IPS-20b (cell line): ENCODE results near the gene STAT1.

Source experiments
- H3K27ac ChIP-seq: one replicate; pipeline ENCODE4 v1.5.1; 2013; ENCODE audit warnings: low read length
- H3K27me3 ChIP-seq: 2 replicates; pipeline ENCODE4 v1.6.1; 2013; ENCODE audit warnings: mild to moderate bottlenecking, low read length, inconsistent platforms; ENCODE audit not compliant: insufficient read depth
- H3K36me3 ChIP-seq: 2 replicates; pipeline ENCODE4 v1.6.1; 2013; ENCODE audit warnings: low read depth, mild to moderate bottlenecking, inconsistent platforms, low read length, moderate library complexity; ENCODE audit not compliant: insufficient read depth
- H3K4me1 ChIP-seq: 2 replicates; pipeline ENCODE4 v1.6.1; 2013; ENCODE audit warnings: mild to moderate bottlenecking, control low read depth, inconsistent platforms, low read length, moderate library complexity; ENCODE audit not compliant: insufficient read depth
- H3K4me3 ChIP-seq: 2 replicates; pipeline ENCODE4 v1.5.1; 2013; ENCODE audit warnings: mild to moderate bottlenecking, low read length, inconsistent platforms
- H3K9ac ChIP-seq: 2 replicates; pipeline ENCODE4 v1.6.1; 2013; ENCODE audit warnings: low read depth, mild to moderate bottlenecking, inconsistent platforms, low read length, moderate library complexity
- H3K9me3 ChIP-seq: 2 replicates; pipeline ENCODE4 v1.6.1; 2013; ENCODE audit warnings: mild to moderate bottlenecking, low read depth, low read length, inconsistent platforms; ENCODE audit not compliant: insufficient read depth

STAT1 gene

GRCh38 chr2:190987938-190988337 is 26.0 kb downstream of the STAT1 start:
- Histone ChIP-seq H3K9ac (no peak overlapping the region), H3K4me1 (no peaks in the 10 kb centered on the region), H3K27ac (no peak overlapping the region), H3K4me3 (no peak overlapping the region), H3K36me3 (peaks cover 95% of the 10 kb centered on the region), H3K9me3 (no peaks in the 10 kb centered on the region), H3K27me3 (no peaks in the 10 kb centered on the region)

- Histone ChIP-seq H3K27me3 (no peaks in the 10 kb centered on the region), H3K4me1 (no peaks in the 10 kb centered on the region), H3K9me3 (no peaks in the 10 kb centered on the region), H3K4me3 (no peak overlapping the region), H3K9ac (no peak overlapping the region), H3K27ac (no peak overlapping the region), H3K36me3 (peaks cover 98% of the 10 kb centered on the region)
Measured at GRCh38 chr2:190987116-190987515, 26.9 kb downstream of the STAT1 start.

DNA sequence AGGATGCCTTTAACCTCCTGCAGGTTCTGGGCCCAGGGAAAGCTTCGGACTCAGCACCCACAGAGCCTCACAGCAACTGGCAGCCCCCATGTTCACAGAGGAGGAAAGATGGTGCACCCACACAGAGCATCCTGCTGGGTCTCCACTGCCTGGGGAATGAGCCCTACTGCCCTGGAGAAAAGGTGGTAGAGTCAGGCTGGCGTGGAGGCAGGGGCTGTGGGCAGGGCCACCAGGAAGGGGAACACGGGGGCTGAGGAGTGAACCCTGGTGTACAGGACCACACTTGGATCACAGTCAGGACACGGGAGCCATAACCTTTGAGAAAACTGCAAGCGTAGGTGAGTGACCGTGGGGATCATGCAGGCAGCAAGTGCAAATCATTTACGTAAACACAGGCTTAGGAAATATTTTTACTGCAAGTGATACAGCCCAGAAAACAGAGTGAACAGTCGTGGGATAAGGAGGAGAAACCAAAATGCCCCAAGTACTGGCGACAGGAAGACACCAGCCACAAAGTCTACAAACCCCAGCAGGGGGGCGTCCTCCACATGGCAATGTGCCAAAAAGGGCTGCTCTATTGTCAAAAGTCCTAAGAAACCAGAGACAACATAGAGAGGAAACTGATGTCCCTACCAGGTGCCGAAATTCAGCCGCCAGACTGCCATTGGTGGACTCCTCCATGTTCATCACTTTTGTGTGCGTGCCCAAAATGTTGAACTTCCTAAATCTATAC is 27.6 kb downstream of the STAT1 start:
- Histone ChIP-seq H3K4me3 (no peak overlapping the region), H3K4me1 (no peaks in the 10 kb centered on the region), H3K36me3 (peaks cover 98% of the 10 kb centered on the region), H3K9ac (no peak overlapping the region), H3K27me3 (no peaks in the 10 kb centered on the region), H3K27ac (no peak overlapping the region), H3K9me3 (no peaks in the 10 kb centered on the region)

DNA sequence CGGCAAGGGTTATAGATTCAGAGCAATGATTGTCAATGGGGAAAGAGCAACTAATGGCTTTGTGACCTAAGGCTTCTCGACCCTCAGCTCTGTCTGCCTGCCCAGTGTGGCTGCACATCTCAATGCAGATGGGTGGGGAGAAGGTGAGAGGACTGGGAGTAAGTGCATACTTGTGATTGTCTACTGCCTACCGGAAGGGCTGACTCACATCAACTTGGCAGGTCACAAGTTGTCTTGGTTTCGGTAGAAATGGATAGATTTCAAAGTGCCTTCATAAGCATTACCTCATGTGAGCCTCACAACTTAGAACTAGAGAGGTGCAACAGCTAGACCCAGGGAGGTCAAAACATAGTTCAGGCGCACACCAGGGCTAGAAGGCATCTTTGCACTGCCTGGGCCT is 29.4 kb downstream of the STAT1 start:
- Histone ChIP-seq H3K9me3 (no peaks in the 10 kb centered on the region), H3K4me1 (no peaks in the 10 kb centered on the region), H3K36me3 (peaks cover 98% of the 10 kb centered on the region), H3K4me3 (no peak overlapping the region), H3K27ac (no peak overlapping the region), H3K27me3 (no peaks in the 10 kb centered on the region), H3K9ac (no peak overlapping the region)

GRCh38 chr2:190982262-190983034 is 31.5 kb downstream of the STAT1 start:
- Histone ChIP-seq H3K9me3 (no peaks in the 10 kb centered on the region), H3K4me3 (no peak overlapping the region), H3K27ac (no peak overlapping the region), H3K36me3 (peaks cover 99% of the 10 kb centered on the region), H3K27me3 (no peaks in the 10 kb centered on the region), H3K4me1 (no peaks in the 10 kb centered on the region), H3K9ac (no peak overlapping the region)

- H3K9ac ChIP-seq: no peak overlapping the region
- H3K9me3 ChIP-seq: no peaks in the 10 kb centered on the region
- H3K4me1 ChIP-seq: no peaks in the 10 kb centered on the region
- no peak overlapping the region for H3K27ac ChIP-seq
- H3K36me3 ChIP-seq: peaks cover 98% of the 10 kb centered on the region
- H3K4me3 ChIP-seq: no peak overlapping the region
- H3K27me3 ChIP-seq: no peaks in the 10 kb centered on the region
Measured at GRCh38 chr2:190981733-190982132, 32.2 kb downstream of the STAT1 start.

DNA sequence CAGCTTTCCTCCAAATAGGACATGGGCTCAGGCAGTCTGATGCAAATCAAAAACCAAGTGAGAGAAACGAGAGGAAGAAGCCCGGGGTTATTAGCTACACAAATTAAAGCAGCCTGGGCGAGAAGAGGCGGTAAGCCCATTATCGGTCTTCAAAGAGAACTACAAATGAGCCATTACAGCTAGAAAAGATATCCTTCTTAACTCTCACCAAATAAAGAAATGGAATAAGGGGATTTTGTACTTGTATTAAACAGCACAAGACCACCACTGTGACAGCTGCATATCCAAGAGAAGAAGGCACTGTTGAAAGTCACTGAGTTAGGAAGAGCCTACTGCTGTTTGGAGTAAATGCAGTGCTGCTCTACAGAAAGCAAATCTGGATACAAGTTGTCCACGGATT is 32.6 kb downstream of the STAT1 start:
- no peak overlapping the region for H3K27ac ChIP-seq
- peaks cover 98% of the 10 kb centered on the region for H3K36me3 ChIP-seq
- no peak overlapping the region for H3K4me3 ChIP-seq
- no peaks in the 10 kb centered on the region for H3K27me3 ChIP-seq
- H3K9ac ChIP-seq: no peak overlapping the region
- H3K4me1 ChIP-seq: no peaks in the 10 kb centered on the region
- no peaks in the 10 kb centered on the region for H3K9me3 ChIP-seq

DNA sequence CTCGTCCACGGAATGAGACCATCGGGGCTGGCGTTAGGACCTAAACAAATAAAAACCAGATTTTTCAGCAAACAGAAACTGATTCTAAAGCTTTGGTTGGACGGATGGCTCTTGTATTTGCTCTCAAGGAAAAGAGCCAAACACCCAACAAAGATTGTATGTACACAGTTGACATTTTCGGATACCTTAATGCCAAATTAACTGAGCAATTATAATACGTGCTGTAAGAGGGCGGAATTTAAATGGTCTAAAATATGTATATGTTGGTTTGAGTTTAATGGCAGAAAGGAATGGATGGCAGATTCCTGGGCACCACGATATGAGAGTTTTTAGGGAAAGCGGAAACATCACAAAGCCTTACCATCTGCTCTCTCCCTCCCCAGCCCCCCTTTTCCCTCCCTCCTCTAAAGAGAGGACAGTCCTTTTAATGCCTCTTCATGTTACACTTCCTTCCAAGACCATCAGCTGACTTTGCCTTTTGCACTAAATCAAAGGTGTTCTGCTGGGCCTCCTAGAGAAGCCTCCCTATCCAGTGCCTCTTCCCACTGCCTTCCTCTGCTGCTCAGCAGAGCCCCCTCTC is 33.3 kb downstream of the STAT1 start:
- Histone ChIP-seq H3K27ac (no peak overlapping the region), H3K27me3 (no peaks in the 10 kb centered on the region), H3K9me3 (no peaks in the 10 kb centered on the region), H3K4me3 (no peak overlapping the region), H3K9ac (no peak overlapping the region), H3K36me3 (peaks cover 98% of the 10 kb centered on the region), H3K4me1 (no peaks in the 10 kb centered on the region)

DNA sequence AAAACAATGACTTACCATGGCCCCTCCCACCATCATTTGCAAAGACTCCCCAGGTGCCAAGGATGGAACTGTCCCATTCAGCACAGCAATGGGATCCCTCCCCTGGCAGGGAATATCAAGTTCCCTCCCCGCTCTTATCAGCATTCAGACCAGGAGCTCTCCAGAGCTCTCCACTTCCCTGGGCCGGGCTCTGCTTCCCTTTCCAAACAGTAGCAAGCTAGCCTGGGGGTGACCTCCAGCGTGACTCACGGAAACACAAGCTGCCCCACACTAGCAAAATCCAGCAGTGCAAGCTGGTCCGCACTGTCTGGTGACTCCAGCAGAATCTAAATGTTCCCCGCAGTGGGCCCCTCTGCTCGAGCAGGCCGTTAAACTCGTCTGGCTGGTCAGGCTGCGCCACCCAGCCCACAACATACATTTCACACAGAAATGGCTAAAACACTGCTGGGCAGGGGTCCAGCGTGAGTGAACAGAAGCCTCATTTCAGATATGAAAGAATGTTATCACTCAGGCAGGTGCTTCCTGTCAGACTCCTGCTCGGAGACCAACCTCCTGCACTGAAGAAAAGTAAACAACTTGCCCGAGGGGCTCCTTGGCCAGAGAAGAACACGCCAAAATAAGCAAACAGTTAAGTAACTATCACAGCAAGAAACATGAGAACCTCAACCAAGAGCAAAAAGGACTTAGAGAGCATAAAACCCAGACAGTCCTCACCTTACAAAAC is 33.9 kb downstream of the STAT1 start:
- no peaks in the 10 kb centered on the region for H3K27me3 ChIP-seq
- H3K36me3 ChIP-seq: peaks cover 98% of the 10 kb centered on the region
- H3K27ac ChIP-seq: no peak overlapping the region
- no peaks in the 10 kb centered on the region for H3K4me1 ChIP-seq
- no peak overlapping the region for H3K9ac ChIP-seq
- H3K4me3 ChIP-seq: no peak overlapping the region
- no peaks in the 10 kb centered on the region for H3K9me3 ChIP-seq

- Histone ChIP-seq H3K9ac (no peak overlapping the region), H3K9me3 (no peaks in the 10 kb centered on the region), H3K4me1 (no peaks in the 10 kb centered on the region), H3K4me3 (no peak overlapping the region), H3K27ac (no peak overlapping the region), H3K27me3 (no peaks in the 10 kb centered on the region), H3K36me3 (peaks cover 98% of the 10 kb centered on the region)
Measured at GRCh38 chr2:190978389-190979053, 35.5 kb downstream of the STAT1 start.

DNA sequence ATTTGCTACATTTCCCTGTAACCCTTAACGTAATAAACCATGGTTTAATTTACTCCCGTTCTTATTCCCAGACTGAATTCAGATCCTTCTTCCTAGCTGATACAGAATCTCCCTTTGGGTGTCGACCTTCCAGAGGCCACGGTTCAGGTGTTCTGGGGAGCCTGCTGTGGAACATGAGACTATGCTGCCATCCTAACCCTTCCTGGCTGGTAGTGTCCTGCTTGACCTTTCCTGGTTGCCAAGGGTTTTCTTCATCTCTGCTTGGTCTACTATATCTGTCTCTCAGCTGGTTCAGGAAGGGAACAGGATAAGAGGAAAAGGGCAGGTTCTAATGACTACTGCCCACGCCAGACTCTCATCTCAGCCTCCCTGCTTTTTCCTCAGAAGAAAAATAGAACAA is 36.5 kb downstream of the STAT1 start:
- Histone ChIP-seq H3K4me1 (no peaks in the 10 kb centered on the region), H3K27ac (no peak overlapping the region), H3K36me3 (peaks cover 98% of the 10 kb centered on the region), H3K27me3 (no peaks in the 10 kb centered on the region), H3K9me3 (no peaks in the 10 kb centered on the region), H3K9ac (no peak overlapping the region), H3K4me3 (no peak overlapping the region)
